ENCODE measurements around the gene KISS1R.

Gene KISS1R

GRCh38 chr19:900302-901111 lies 16.6 kb upstream of the KISS1R start:
- no peak for DNase-seq

GRCh38 chr19:901216-902092 lies 15.7 kb upstream of the KISS1R start:
- DNase-seq = no peak

GRCh38 chr19:902093-902370 lies 15.1 kb upstream of the KISS1R start:
- DNase-seq = no peak

GRCh38 chr19:902446-903226 lies 14.5 kb upstream of the KISS1R start:
- DNase-seq = no peak

- no peak for DNase-seq
These were observed 13.8 kb upstream of the KISS1R start for GRCh38 chr19:903266-903797.

GRCh38 chr19:904545-904944 lies 12.6 kb upstream of the KISS1R start:
- no peak for DNase-seq

- DNase-seq = no peak
These were observed 10.7 kb upstream of the KISS1R start for GRCh38 chr19:906480-906879.

- DNase-seq = peak; percentile 31 to 65 (median 50)
These were observed 9.8 kb upstream of the KISS1R start for GRCh38 chr19:907183-907853.

- DNase-seq = no peak
These were observed 5.7 kb upstream of the KISS1R start for GRCh38 chr19:911197-912033.

GRCh38 chr19:912181-913079 lies 4.7 kb upstream of the KISS1R start:
- no peak for DNase-seq

GRCh38 chr19:913080-913748 lies 3.9 kb upstream of the KISS1R start, which contains the start of gene R3HDM4:
TSS of gene R3HDM4 (minus strand) at chr19:913219. CDS start at chr19:913157, 62 bp downstream.
- peak; percentile 78 to 93 (median 84) for DNase-seq

- DNase-seq = no peak
These were observed 349 bp upstream of the KISS1R start for GRCh38 chr19:916645-917322.

- DNase-seq = no peak
These were observed 962 bp downstream of the KISS1R start for GRCh38 chr19:918152-918437.

- no peak for DNase-seq
These were observed 1.5 kb downstream of the KISS1R start for GRCh38 chr19:918481-919198.

GRCh38 chr19:919199-920050 lies 2.3 kb downstream of the KISS1R start:
- peak in 1 of 4 experiments; percentile 34 for DNase-seq

- peak in 3 of 4 experiments; percentile 45 to 60 (median 54) for DNase-seq
These were observed 3.1 kb downstream of the KISS1R start for GRCh38 chr19:920051-920864.
